Uterus (tissue), 2 donors: ENCODE measurements around the gene ERICH3.

Experiments used
- POLR2A ChIP-seq, 2 donors: fragments of 450-650 bp; IDR thresholded peaks; one replicate each; pipeline ENCODE4 v1.6.1; 2016; ENCODE audit warnings: antibody characterized with exemption in 2 of 2, mild to moderate bottlenecking in 1 of 2, moderate library complexity in 1 of 2
- TF ChIP-seq, protein P1 (sequence below), 4 experiments: fragments of 200-600 bp in 2 of 4; fragments of 450-650 bp in 2 of 4; sonication (generic) in 2 of 4; IDR thresholded peaks; one replicate each; pipeline ENCODE4 v1.5.1; 2016 to 2019; ENCODE audit warnings: antibody characterized with exemption in 4 of 4, mild to moderate bottlenecking in 2 of 4, moderate library complexity in 1 of 4

- TF ChIP-seq, protein P1, sequence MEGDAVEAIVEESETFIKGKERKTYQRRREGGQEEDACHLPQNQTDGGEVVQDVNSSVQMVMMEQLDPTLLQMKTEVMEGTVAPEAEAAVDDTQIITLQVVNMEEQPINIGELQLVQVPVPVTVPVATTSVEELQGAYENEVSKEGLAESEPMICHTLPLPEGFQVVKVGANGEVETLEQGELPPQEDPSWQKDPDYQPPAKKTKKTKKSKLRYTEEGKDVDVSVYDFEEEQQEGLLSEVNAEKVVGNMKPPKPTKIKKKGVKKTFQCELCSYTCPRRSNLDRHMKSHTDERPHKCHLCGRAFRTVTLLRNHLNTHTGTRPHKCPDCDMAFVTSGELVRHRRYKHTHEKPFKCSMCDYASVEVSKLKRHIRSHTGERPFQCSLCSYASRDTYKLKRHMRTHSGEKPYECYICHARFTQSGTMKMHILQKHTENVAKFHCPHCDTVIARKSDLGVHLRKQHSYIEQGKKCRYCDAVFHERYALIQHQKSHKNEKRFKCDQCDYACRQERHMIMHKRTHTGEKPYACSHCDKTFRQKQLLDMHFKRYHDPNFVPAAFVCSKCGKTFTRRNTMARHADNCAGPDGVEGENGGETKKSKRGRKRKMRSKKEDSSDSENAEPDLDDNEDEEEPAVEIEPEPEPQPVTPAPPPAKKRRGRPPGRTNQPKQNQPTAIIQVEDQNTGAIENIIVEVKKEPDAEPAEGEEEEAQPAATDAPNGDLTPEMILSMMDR (IDR thresholded peaks at IDR 0.05) = no peak
- TF ChIP-seq POLR2A (IDR thresholded peaks at IDR 0.05) = no peak
These were observed 32.4 kb downstream of the ERICH3 start for GRCh38 chr1:74641161-74641560.
